Stimulated activated CD4-positive, alpha-beta T cell treated with anti-CD3 and anti-CD28 coated beads, Interleukin-4, amount 100 ng/mL, for 48 hours (primary cell): ENCODE data around the gene ABHD1.
"Not testable (repeated sequence)": the region's sequence is repeated elsewhere in the genome, so short reads cannot be mapped to it uniquely, and the experiment has no call there.

Experiments used
- DNase-seq, 2 donors: peaks; one replicate each; pipeline ENCODE4 v3.0.0-alpha.2; 2020; ENCODE audit warnings: low read depth in 2 of 2

The ABHD1 gene

GRCh38 chr2:27123302-27124150 lies at the start of gene ABHD1:
Gene ABHD1, plus strand, starts transcription at chr2:27123815. Its CDS starts 134 bp downstream, at chr2:27123949.
- DNase-seq, result peak; percentile 38

GRCh38 chr2:27074738-27075565 lies 48.7 kb upstream of the ABHD1 start:
- peak in 1 of 2 donors; percentile 24 for DNase-seq

GRCh38 chr2:27075566-27075871 lies 48.1 kb upstream of the ABHD1 start:
- not testable (repeated sequence) for DNase-seq

- DNase-seq, result no peak
Observed at GRCh38 chr2:27076323-27076722, 47.3 kb upstream of the ABHD1 start.

GRCh38 chr2:27077231-27077630 lies 46.4 kb upstream of the ABHD1 start:
- DNase-seq, result no peak

- no peak for DNase-seq
Observed at GRCh38 chr2:27078267-27079194, 45.1 kb upstream of the ABHD1 start, which contains the start of gene EMILIN1. Gene EMILIN1, plus strand, starts transcription at chr2:27078615. Its CDS starts 451 bp downstream, at chr2:27079066.

- no peak for DNase-seq
Observed at GRCh38 chr2:27079233-27080139, 44.1 kb upstream of the ABHD1 start.

- DNase-seq, result no peak
Observed at GRCh38 chr2:27080140-27080469, 43.5 kb upstream of the ABHD1 start.

GRCh38 chr2:27080603-27080936 lies 43.0 kb upstream of the ABHD1 start:
- DNase-seq, result no peak

GRCh38 chr2:27081984-27082772 lies 41.4 kb upstream of the ABHD1 start:
- DNase-seq, result no peak

GRCh38 chr2:27082773-27083409 lies 40.7 kb upstream of the ABHD1 start:
- DNase-seq, result no peak

- DNase-seq, result no peak
Observed at GRCh38 chr2:27083410-27084296, 40.0 kb upstream of the ABHD1 start.

GRCh38 chr2:27084297-27085061 lies 39.1 kb upstream of the ABHD1 start:
- no peak for DNase-seq

- no peak for DNase-seq
Observed at GRCh38 chr2:27085062-27085672, 38.4 kb upstream of the ABHD1 start.

- peak; percentile 24 to 30 for DNase-seq
Observed at GRCh38 chr2:27085673-27086089, 37.9 kb upstream of the ABHD1 start.

- DNase-seq, result peak; percentile 93 to 97
Observed at GRCh38 chr2:27086090-27086723, 37.4 kb upstream of the ABHD1 start.
